ENCODE data around the gene FOXC1. TPM values are rescaled to one million over a fixed set of nuclear protein-coding genes. Genes with fewer than 3 reads are reported as not detected.
A peak's percentile ranks its signal among the peaks of the same experiment; 100 is the strongest.

FOXC1 gene
- total and polyA plus RNA-seq, 2 of the 13 experiments (the other 11 are each of a cell fraction or from before 2014, with no cell fraction given): 0.44 to 0.55 TPM

GRCh38 chr6:1609648-1610496 is at the start of gene FOXC1 (continued):
- TF ChIP-seq HNF1B (CRISPR knock-in tag; IDR thresholded peaks at IDR 0.05) (no peak), NAIF1 (CRISPR knock-in tag; IDR thresholded peaks at IDR 0.05; ENCODE audit: borderline replicate concordance) (peak; percentile 76; the same call in 1 of the 2 replicates), TEF (CRISPR knock-in tag; IDR thresholded peaks at IDR 0.05) (no peak), PAX8 (CRISPR knock-in tag; IDR thresholded peaks at IDR 0.05; ENCODE audit: borderline replicate concordance) (no peak), DRAP1 (CRISPR knock-in tag; IDR thresholded peaks at IDR 0.05) (peak; percentile 71), JDP2 (CRISPR knock-in tag; IDR thresholded peaks at IDR 0.05; ENCODE audit: borderline replicate concordance) (no peak), RARG (CRISPR knock-in tag; IDR thresholded peaks at IDR 0.05; ENCODE audit: low read depth) (no peak), ZNF251 (CRISPR knock-in tag; IDR thresholded peaks at IDR 0.05) (no peak), TIGD3 (CRISPR knock-in tag; IDR thresholded peaks at IDR 0.05; ENCODE audit: borderline replicate concordance) (no peak), MAFK (conservative IDR thresholded peaks at IDR 0.05 in 1 of 2, IDR thresholded peaks at IDR 0.05 in 1 of 2; ENCODE audit: low read length in 2 of 2) (no peak), PLRG1 (conservative IDR thresholded peaks at IDR 0.05) (no peak), E2F2 (CRISPR knock-in tag; IDR thresholded peaks at IDR 0.05; ENCODE audit: borderline replicate concordance) (no peak), ZBTB3 (CRISPR knock-in tag; IDR thresholded peaks at IDR 0.05; ENCODE audit: borderline replicate concordance, low read depth) (no peak), ZNF589 (CRISPR knock-in tag; conservative IDR thresholded peaks at IDR 0.05) (no peak), RFX3 (CRISPR knock-in tag; IDR thresholded peaks at IDR 0.05) (no peak), ZNF782 (CRISPR knock-in tag; IDR thresholded peaks at IDR 0.05; ENCODE audit: borderline replicate concordance) (no peak), SP4 (CRISPR knock-in tag; IDR thresholded peaks at IDR 0.05) (no peak), ZNF816 (CRISPR knock-in tag; IDR thresholded peaks at IDR 0.05; ENCODE audit: borderline replicate concordance) (no peak), BRCA1 (CRISPR knock-in tag; IDR thresholded peaks at IDR 0.05) (no peak), TRIM22 (IDR thresholded peaks at IDR 0.05) (no peak), YEATS4 (CRISPR knock-in tag; IDR thresholded peaks at IDR 0.05; ENCODE audit: borderline replicate concordance) (0 out of 2 replicates have a peak, but pooled peaks have one; percentile 41), U2AF2 (IDR thresholded peaks at IDR 0.05; ENCODE audit: low read depth, low read length) (no peak), ZBTB7B (CRISPR knock-in tag; IDR thresholded peaks at IDR 0.05) (0 out of 2 replicates have a peak, but pooled peaks have one; percentile 12)

Measured in HepG2 (cell line).